ENCODE results near the gene GMIP. TPM values are rescaled to one million over a fixed set of nuclear protein-coding genes. Genes with fewer than 3 reads are reported as not detected.
A peak's percentile ranks its signal among the peaks of the same experiment; 100 is the strongest.

Gene GMIP
- total RNA-seq, 1 donor from 2014 or later: 17.0 TPM

DNA sequence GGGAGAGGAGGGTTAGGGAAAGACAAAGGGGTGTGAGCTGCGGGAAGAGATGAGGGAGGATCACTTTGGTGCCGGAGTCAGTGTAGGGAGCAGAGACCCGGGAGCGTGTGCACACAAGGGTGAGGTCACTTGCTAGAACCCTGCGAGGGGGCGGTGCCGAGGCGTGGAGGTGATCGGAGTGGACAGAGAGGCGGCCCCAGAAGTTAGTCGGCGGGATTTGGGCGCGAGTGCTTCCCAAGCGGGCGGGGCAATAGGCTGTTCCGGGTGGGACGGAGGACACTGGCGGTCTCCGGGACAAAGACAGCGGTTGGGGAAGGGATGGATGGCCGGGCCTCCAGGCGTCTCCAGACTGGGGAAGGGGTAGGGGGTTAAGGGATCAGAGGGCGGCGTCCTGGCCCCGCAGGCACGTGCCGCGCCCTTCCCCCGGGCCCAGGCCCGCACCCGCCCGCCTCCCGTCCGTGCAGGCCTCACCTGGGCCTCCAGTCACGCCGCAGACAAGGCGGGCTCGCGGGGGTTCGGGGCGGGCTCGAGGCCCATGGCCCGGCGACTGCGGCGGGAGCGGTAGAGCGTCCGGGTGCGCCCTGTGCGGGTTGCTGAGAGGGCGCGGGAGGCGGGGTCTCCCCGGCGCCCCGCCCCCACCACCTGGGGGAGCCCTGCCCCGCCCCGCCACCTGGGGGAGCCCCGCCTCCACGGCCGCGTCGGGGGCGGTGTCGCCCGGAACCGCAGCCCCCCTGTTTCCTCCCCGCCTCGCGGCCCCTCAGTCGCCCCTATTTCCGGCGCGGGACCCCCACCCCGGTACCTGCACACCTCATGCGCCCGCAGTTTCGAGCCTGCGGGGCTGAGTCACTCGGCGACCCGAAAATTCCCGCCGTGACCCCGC, 15.6 kb downstream of the GMIP start, which contains the start of gene LPAR2:
Gene LPAR2 (minus strand): TSS at position 600 of the 880 bp plus-strand sequence. CDS start 945 bp downstream, outside the sequence.
- TF ChIP-seq, protein P1, sequence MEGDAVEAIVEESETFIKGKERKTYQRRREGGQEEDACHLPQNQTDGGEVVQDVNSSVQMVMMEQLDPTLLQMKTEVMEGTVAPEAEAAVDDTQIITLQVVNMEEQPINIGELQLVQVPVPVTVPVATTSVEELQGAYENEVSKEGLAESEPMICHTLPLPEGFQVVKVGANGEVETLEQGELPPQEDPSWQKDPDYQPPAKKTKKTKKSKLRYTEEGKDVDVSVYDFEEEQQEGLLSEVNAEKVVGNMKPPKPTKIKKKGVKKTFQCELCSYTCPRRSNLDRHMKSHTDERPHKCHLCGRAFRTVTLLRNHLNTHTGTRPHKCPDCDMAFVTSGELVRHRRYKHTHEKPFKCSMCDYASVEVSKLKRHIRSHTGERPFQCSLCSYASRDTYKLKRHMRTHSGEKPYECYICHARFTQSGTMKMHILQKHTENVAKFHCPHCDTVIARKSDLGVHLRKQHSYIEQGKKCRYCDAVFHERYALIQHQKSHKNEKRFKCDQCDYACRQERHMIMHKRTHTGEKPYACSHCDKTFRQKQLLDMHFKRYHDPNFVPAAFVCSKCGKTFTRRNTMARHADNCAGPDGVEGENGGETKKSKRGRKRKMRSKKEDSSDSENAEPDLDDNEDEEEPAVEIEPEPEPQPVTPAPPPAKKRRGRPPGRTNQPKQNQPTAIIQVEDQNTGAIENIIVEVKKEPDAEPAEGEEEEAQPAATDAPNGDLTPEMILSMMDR (conservative IDR thresholded peaks at IDR 0.05; ENCODE audit: low read depth, low read length): no peak
- peak within 1 kb of the TSS; percentile 54 for H3K4me3 ChIP-seq (ENCODE audit: low read depth, low read length)
- no peak for DNase-seq (ENCODE audit: low read depth)

DNA sequence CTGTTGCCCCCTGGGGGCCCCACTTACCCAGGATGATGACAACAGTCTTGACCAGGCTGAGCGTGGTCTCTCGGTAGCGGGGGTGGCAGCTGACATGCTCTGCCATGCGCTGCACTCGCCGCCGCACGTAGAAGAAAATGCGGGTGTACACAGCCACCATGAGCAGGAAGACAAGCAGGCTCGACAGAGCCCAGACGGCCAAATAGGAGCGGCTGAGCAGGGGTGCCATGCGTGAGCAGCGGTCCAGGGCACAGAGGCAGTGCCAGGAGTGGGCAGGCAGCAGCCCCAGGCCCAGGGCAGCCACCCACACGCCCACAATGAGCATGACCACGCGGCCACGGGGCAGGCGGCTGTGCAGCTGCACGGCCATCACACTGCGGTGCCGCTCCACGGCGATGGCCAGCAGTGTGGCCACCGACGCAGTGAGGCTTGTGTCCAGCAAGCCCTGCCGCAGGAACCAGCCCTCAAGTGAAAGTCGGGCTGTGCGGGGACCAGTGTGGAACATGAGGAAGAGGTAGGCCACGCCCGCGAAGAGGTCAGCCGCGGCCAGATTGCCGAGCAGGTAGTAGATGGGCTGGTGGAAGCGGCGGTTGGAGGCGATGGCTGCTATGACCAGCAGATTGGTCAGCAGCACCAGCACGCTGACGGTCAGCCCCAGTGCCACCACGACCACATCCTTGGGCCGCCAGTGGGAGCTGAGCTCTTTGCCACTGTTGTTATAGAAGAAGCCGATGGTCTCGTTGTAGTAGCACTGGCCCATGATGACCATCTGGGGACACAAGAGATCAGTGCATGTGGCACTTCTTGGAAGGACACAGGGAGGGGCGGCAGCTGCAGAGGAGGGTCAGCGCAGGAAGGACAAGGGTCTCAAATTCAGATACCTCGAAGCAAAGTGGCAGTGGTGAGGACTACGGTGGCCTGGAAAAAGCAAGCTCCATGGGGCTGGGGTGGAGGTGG, 16.7 kb downstream of the GMIP start:
- H3K4me3 ChIP-seq (ENCODE audit: low read depth, low read length): no peak overlapping the region
- no peak for DNase-seq (ENCODE audit: low read depth)
- TF ChIP-seq, protein P1 (conservative IDR thresholded peaks at IDR 0.05; ENCODE audit: low read depth, low read length): no peak

DNA sequence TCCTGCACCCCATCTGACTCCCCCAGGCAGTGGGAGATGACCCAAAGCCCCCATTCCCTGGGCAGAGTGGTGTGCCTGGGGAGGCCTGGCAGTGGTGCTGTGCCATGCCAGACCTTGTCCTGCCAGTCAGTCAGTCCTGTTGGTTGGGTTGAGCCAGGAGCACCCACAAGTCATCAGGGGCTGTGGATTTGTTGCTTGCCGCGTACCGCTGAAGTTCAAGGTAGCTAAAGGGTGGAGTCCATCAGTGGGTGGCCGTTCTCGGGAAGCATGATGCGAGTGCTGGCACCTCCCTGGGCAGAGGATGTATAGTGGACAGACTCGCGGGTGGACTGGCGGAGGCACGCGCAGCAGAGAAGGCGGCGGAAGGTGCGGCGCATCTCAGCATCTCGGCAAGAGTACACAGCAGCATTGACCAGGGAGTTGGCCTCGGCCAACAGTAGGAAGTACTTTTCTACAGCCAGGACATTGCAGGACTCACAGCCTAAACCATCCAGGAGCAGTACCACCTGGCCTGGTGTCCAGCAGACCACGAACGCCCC, 19.4 kb downstream of the GMIP start:
- TF ChIP-seq, protein P1 (conservative IDR thresholded peaks at IDR 0.05; ENCODE audit: low read depth, low read length): no peak
- H3K4me3 ChIP-seq (ENCODE audit: low read depth, low read length): no peak overlapping the region
- DNase-seq (ENCODE audit: low read depth): no peak

DNA sequence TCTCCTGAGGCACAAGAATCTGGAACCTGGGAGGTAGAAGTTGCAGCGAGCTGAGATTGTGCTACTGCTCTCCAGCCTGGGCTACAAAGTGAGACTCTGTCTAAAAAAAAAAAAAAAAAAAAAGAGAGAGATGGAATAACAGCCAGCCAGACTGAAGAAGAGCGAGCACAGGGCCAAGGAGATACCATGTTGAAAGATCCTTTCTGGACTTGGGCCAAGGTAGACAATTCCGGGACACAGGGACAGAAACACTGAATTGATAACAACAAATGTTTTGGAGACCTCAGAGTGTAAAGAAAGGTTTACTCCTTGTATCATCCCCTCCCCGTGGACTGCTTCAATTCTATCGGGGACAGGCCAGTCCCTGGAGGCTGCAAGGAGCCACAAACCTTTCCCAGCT, 20.1 kb downstream of the GMIP start:
- TF ChIP-seq, protein P1 (conservative IDR thresholded peaks at IDR 0.05; ENCODE audit: low read depth, low read length): no peak
- no peak for DNase-seq (ENCODE audit: low read depth)
- H3K4me3 ChIP-seq (ENCODE audit: low read depth, low read length): no peak overlapping the region

DNA sequence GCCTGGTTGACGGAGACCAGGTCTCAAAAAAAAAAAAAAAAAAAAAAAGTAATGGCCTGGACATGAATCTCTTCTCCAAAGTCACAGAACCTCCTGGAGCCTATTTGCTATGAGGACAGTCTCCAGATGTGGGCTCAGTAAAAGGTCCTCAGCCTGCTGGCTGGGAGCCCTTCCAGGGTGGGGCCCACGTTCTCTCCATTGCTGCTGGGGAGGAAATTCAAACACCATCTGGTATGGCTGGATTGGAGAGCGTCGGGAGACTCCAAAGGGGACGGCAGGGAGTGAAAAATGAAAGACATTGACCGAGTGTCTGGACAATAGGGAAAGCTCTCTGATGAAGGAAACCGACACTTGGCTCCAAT, 23.6 kb downstream of the GMIP start:
- TF ChIP-seq, protein P1 (conservative IDR thresholded peaks at IDR 0.05; ENCODE audit: low read depth, low read length): no peak
- DNase-seq (ENCODE audit: low read depth): no peak
- H3K4me3 ChIP-seq (ENCODE audit: low read depth, low read length): no peak overlapping the region

DNA sequence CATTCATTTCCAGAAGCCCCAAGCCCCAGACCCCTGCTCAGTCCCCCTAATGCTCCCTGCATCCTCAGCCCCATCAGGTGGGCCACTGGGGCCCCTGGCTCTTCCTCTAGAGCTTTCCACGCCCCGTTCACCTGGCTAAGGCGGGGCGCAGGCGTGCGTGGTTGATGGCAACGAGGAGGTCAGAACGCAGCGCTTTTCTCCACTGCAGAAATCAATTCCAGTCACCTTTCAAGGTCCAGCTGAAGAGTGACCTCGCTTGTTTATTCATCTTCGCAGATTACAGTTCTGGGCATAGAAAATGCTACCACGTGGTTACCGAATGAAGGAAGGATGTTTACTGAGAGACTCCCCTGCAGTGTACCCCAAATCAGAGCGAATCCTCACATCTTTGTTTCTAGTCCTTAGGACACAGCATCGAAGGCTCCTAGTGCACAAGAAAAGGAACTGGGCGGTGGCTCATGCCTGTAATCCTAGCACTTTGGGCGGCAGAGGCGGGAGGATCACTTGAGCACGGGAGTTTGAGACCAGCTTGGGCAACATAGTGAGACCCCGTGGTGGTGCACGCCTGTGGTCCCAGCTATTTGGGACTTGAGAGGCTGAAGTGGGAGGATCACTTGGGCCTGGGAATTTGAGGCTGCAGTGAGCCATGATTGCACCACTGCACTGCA, 24.1 kb downstream of the GMIP start:
- TF ChIP-seq, protein P1 (conservative IDR thresholded peaks at IDR 0.05; ENCODE audit: low read depth, low read length): no peak
- DNase-seq (ENCODE audit: low read depth): no peak
- H3K4me3 ChIP-seq (ENCODE audit: low read depth, low read length): no peak overlapping the region
